COLO668 (cell line): Measurements from ENCODE around the gene DLG5.
A peak's percentile ranks its signal among the peaks of the same experiment; 100 is the strongest.

ENCODE experiments used
- DNase-seq: peaks from one replicate; lab custom pipeline; 2025; ENCODE audit not compliant: unreplicated experiment; lab: John Stamatoyannopoulos, UW

The DLG5 gene

GRCh38 chr10:77844713-77845445 is 81.7 kb downstream of the DLG5 start:
- DNase-seq: no peak

- no peak for DNase-seq
Measured at GRCh38 chr10:77844177-77844576, 82.4 kb downstream of the DLG5 start.

GRCh38 chr10:77843264-77843663 is 83.3 kb downstream of the DLG5 start:
- no peak for DNase-seq

- DNase-seq: no peak
Measured at GRCh38 chr10:77842652-77843212, 83.8 kb downstream of the DLG5 start.

GRCh38 chr10:77841711-77842375 is 84.7 kb downstream of the DLG5 start:
- no peak for DNase-seq

- DNase-seq: no peak
Measured at GRCh38 chr10:77840636-77841035, 85.9 kb downstream of the DLG5 start.

- DNase-seq: no peak
Measured at GRCh38 chr10:77837925-77838595, 88.5 kb downstream of the DLG5 start.

- peak; percentile 6 for DNase-seq
Measured at GRCh38 chr10:77837248-77837924, 89.2 kb downstream of the DLG5 start.

- DNase-seq: no peak
Measured at GRCh38 chr10:77836299-77836820, 90.2 kb downstream of the DLG5 start.

GRCh38 chr10:77835669-77836086 is 90.9 kb downstream of the DLG5 start:
- DNase-seq: no peak

- DNase-seq: no peak
Measured at GRCh38 chr10:77834943-77835668, 91.4 kb downstream of the DLG5 start.

GRCh38 chr10:77834540-77834939 is 92.0 kb downstream of the DLG5 start:
- DNase-seq: no peak

- no peak for DNase-seq
Measured at GRCh38 chr10:77833792-77834191, 92.8 kb downstream of the DLG5 start.

- DNase-seq: no peak
Measured at GRCh38 chr10:77833225-77833624, 93.3 kb downstream of the DLG5 start.

- no peak for DNase-seq
Measured at GRCh38 chr10:77832238-77832637, 94.3 kb downstream of the DLG5 start.

- DNase-seq: no peak
Measured at GRCh38 chr10:77829356-77829755, 97.2 kb downstream of the DLG5 start.

- no peak for DNase-seq
Measured at GRCh38 chr10:77828377-77828776, 98.2 kb downstream of the DLG5 start.

GRCh38 chr10:77827366-77827765 is 99.2 kb downstream of the DLG5 start:
- DNase-seq: no peak

- no peak for DNase-seq
Measured at GRCh38 chr10:77825965-77826364, 100.6 kb downstream of the DLG5 start.

- DNase-seq: no peak
Measured at GRCh38 chr10:77824908-77825307, 101.6 kb downstream of the DLG5 start.
